MM.1S (cell line): ENCODE measurements around the gene TGFBR3.

ENCODE experiments used
- DNase-seq: peaks from one replicate; pipeline ENCODE4 v3.0.0-alpha.2; 2015
- H2AFZ ChIP-seq: fragments of 300-600 bp; sonication (generic); 2 replicates; pipeline ENCODE4 v1.6.0; 2016; ENCODE audit warnings: antibody characterized with exemption, low read length
- H3F3A ChIP-seq: fragments of 300-600 bp; sonication (generic); 2 replicates; pipeline ENCODE4 v1.6.1; 2016; ENCODE audit warnings: mild to moderate bottlenecking, antibody characterized with exemption, low read length, moderate library complexity, mixed read lengths; ENCODE audit not compliant: insufficient read depth
- H3K27ac ChIP-seq: fragments of 300-600 bp; sonication (generic); 2 replicates; pipeline ENCODE4 v1.5.1; 2016; ENCODE audit warnings: mild to moderate bottlenecking, low read length
- H3K27me3 ChIP-seq: fragments of 300-600 bp; sonication (generic); replicated peaks from 2 replicates; pipeline ENCODE4 v1.6.0; 2016; ENCODE audit warnings: low read length; ENCODE audit not compliant: insufficient read depth
- H3K36me3 ChIP-seq: fragments of 300-600 bp; sonication (generic); replicated peaks from 2 replicates; pipeline ENCODE4 v1.6.1; 2016; ENCODE audit warnings: mild to moderate bottlenecking, low read length, mixed read lengths; ENCODE audit not compliant: insufficient read depth
- H3K4me1 ChIP-seq: fragments of 300-600 bp; sonication (generic); 2 replicates; pipeline ENCODE4 v1.6.1; 2016; ENCODE audit warnings: low read length, mixed read lengths
- H3K4me2 ChIP-seq: fragments of 300-600 bp; sonication (generic); 2 replicates; pipeline ENCODE4 v1.6.0; 2016; ENCODE audit warnings: low read depth, low read length
- H3K4me3 ChIP-seq: fragments of 300-600 bp; sonication (generic); 2 replicates; pipeline ENCODE4 v1.5.1; 2016; ENCODE audit warnings: low read length, mixed read lengths
- H3K79me2 ChIP-seq: fragments of 300-600 bp; sonication (generic); 2 replicates; pipeline ENCODE4 v1.6.1; 2016; ENCODE audit warnings: mixed run types, low read length, mixed read lengths
- H3K9ac ChIP-seq: fragments of 300-600 bp; sonication (generic); 2 replicates; pipeline ENCODE4 v1.6.1; 2016; ENCODE audit warnings: low read length, mixed read lengths
- H3K9me2 ChIP-seq: fragments of 300-600 bp; sonication (generic); replicated peaks from 2 replicates; pipeline ENCODE4 v1.6.1; 2016; ENCODE audit warnings: mild to moderate bottlenecking, low read length, mixed read lengths; ENCODE audit not compliant: insufficient read depth
- H3K9me3 ChIP-seq: fragments of 300-600 bp; sonication (generic); replicated peaks from 2 replicates; pipeline ENCODE4 v1.6.1; 2016; ENCODE audit warnings: mild to moderate bottlenecking, low read length, mixed read lengths; ENCODE audit not compliant: insufficient read depth
- H4K20me1 ChIP-seq: fragments of 300-600 bp; sonication (generic); 2 replicates; pipeline ENCODE4 v1.6.1; 2016; ENCODE audit warnings: mild to moderate bottlenecking, low read length, moderate library complexity, mixed read lengths; ENCODE audit not compliant: insufficient read depth
- CTCF ChIP-seq: fragments of 300-600 bp; sonication (generic); IDR thresholded peaks from 2 replicates; pipeline ENCODE4 v1.5.1; 2016; ENCODE audit warnings: antibody characterized with exemption, low read length, mixed read lengths
- EZH2 ChIP-seq: fragments of 300-600 bp; sonication (generic); optimal IDR thresholded peaks from 2 replicates; pipeline ENCODE3; 2017; ENCODE audit warnings: low read depth, mild to moderate bottlenecking, antibody characterized with exemption, low read length, mixed read lengths
- EZH2phosphoT487 ChIP-seq: fragments of 300-600 bp; sonication (generic); IDR thresholded peaks from 2 replicates; pipeline ENCODE4 v1.6.1; 2018; ENCODE audit warnings: antibody characterized with exemption, low read length

TGFBR3 gene

GRCh38 chr1:91765880-91766443, 120.0 kb downstream of the TGFBR3 start:
- DNase-seq: no peak
- H3K79me2 ChIP-seq: no peaks in the 10 kb centered on the region
- no peaks in the 10 kb centered on the region for H3K4me1 ChIP-seq
- no peak overlapping the region for H3K4me2 ChIP-seq
- no peaks in the 10 kb centered on the region for H4K20me1 ChIP-seq
- no peak overlapping the region for H3K9ac ChIP-seq
- H3K27ac ChIP-seq: no peak overlapping the region
- H2AFZ ChIP-seq: no peak overlapping the region
- no peaks in the 10 kb centered on the region for H3K27me3 ChIP-seq
- no peaks in the 10 kb centered on the region for H3K36me3 ChIP-seq
- no peak overlapping the region for H3K4me3 ChIP-seq
- no peaks in the 10 kb centered on the region for H3F3A ChIP-seq
- no peaks in the 10 kb centered on the region for H3K9me2 ChIP-seq
- TF ChIP-seq CTCF: no peak
- no peak for TF ChIP-seq EZH2
- no peak for TF ChIP-seq EZH2phosphoT487
- H3K9me3 ChIP-seq: no peaks in the 10 kb centered on the region

- no peak for DNase-seq
- Histone ChIP-seq H3K4me3 (no peak overlapping the region), H3K4me1 (no peaks in the 10 kb centered on the region), H3F3A (no peaks in the 10 kb centered on the region), H3K27ac (no peak overlapping the region), H4K20me1 (no peaks in the 10 kb centered on the region), H3K9me2 (no peaks in the 10 kb centered on the region), H3K36me3 (no peaks in the 10 kb centered on the region), H3K9ac (no peak overlapping the region), H3K79me2 (no peaks in the 10 kb centered on the region), H2AFZ (no peak overlapping the region), H3K4me2 (no peak overlapping the region), H3K27me3 (no peaks in the 10 kb centered on the region), H3K9me3 (no peaks in the 10 kb centered on the region)
- no peak for TF ChIP-seq EZH2phosphoT487
- TF ChIP-seq EZH2: no peak
- no peak for TF ChIP-seq CTCF
Observed at GRCh38 chr1:91765293-91765692, 120.7 kb downstream of the TGFBR3 start.

GRCh38 chr1:91764471-91765115, 121.4 kb downstream of the TGFBR3 start:
- Histone ChIP-seq H3K27ac (no peak overlapping the region), H3K9me3 (no peaks in the 10 kb centered on the region), H3K4me1 (no peaks in the 10 kb centered on the region), H3K27me3 (no peaks in the 10 kb centered on the region), H3K36me3 (no peaks in the 10 kb centered on the region), H3K4me3 (no peak overlapping the region), H3K9me2 (no peaks in the 10 kb centered on the region), H3K79me2 (no peaks in the 10 kb centered on the region), H3K9ac (no peak overlapping the region), H4K20me1 (no peaks in the 10 kb centered on the region), H3F3A (no peaks in the 10 kb centered on the region), H3K4me2 (no peak overlapping the region), H2AFZ (no peak overlapping the region)
- no peak for DNase-seq
- TF ChIP-seq EZH2phosphoT487: no peak
- TF ChIP-seq EZH2: no peak
- TF ChIP-seq CTCF: no peak
